K562 (cell line): ENCODE data around the gene SLC25A2. TPM values are rescaled to one million over a fixed set of nuclear protein-coding genes. Genes with fewer than 3 reads are reported as not detected.

Experiments used
- ATAC-seq: fragments of 200-7000 bp; cut with Tn5 transposase; 3 replicates; pipeline ENCODE4 v1.9.1; 2020; ENCODE audit warnings: moderate library complexity
- BruUV-seq: library from RNA; stranded (reverse); fragments of 400-500 nt; replicated peaks from 2 replicates; lab custom pipeline; 2021; lab: Mats Ljungman, UMichigan
- CTCF ChIA-PET: fragments of 300-600 bp; formaldehyde crosslinking; extraction: SDS; loops from one replicate; lab custom pipeline; 2021; ENCODE audit warnings: low intra/inter-chr PET ratio; lab: Yijun Ruan, JAX
- POLR2A ChIA-PET: fragments of 300-600, 350-650 bp; sonication (Branson Sonifier 250); formaldehyde crosslinking; extraction: SDS; loops from one replicate; lab custom pipeline; 2021; ENCODE audit warnings: antibody characterized with exemption, inconsistent platforms; lab: Yijun Ruan, JAX
- DNase-seq, 4 experiments: peaks; one replicate each; pipeline versions ENCODE4 v3.0.0 to v3.0.0-alpha.2; 2011 to 2018; ENCODE audit warnings: low spot score in 3 of 4, mixed read lengths in 3 of 4; ENCODE audit errors: extremely low read depth in 1 of 4
- FAIRE-seq: peaks from 2 replicates; lab custom pipeline; 2011; peaks lifted over from hg19 to GRCh38; lab: Jason Lieb, UNC
- H2AFZ ChIP-seq: 2 replicates; pipeline ENCODE4 v1.6.0; 2011; ENCODE audit warnings: low read depth, low read length, control low read depth, inconsistent platforms
- H3K27ac ChIP-seq: fragments of 200-600 bp; 3 replicates; pipeline ENCODE4 v1.8.0; 2011; ENCODE audit warnings: low read depth, mild to moderate bottlenecking, control low read depth, inconsistent platforms, low read length, moderate library complexity, mixed read lengths; ENCODE audit errors: extremely low read depth
- H3K27me3 ChIP-seq, 2 experiments: fragments of 300-600 bp in 1 of 2; 2 replicates in 1 of 2; 3 replicates in 1 of 2; pipeline versions ENCODE4 v1.6.0 to v1.8.0; 2011; ENCODE audit warnings: inconsistent platforms in 2 of 2, low read length in 2 of 2, mild to moderate bottlenecking in 1 of 2, mixed read lengths in 1 of 2, moderate library complexity in 1 of 2; ENCODE audit not compliant: control insufficient read depth in 2 of 2, insufficient read depth in 2 of 2
- H3K36me3 ChIP-seq: fragments of 300-600 bp; 3 replicates; pipeline ENCODE4 v1.8.0; 2011; ENCODE audit warnings: mild to moderate bottlenecking, low read length, inconsistent platforms; ENCODE audit not compliant: control insufficient read depth, insufficient read depth
- H3K4me1 ChIP-seq, 2 experiments: fragments of 200-600 bp in 1 of 2; replicated peaks in 1 of 2; 2 replicates in 1 of 2; 3 replicates in 1 of 2; pipeline versions ENCODE4 v1.5.1 to v1.8.0; 2011; ENCODE audit warnings: inconsistent platforms in 2 of 2, low read length in 2 of 2, mild to moderate bottlenecking in 1 of 2, mixed read lengths in 1 of 2, moderate library complexity in 1 of 2; ENCODE audit not compliant: control insufficient read depth in 2 of 2, insufficient read depth in 2 of 2
- H3K4me2 ChIP-seq: 2 replicates; pipeline ENCODE4 v1.6.1; 2011; ENCODE audit warnings: low read length, control low read depth, inconsistent platforms, mixed read lengths; ENCODE audit not compliant: insufficient read depth
- H3K4me3 ChIP-seq: fragments of 200-600 bp; sonication (generic), shearing (Covaris generic); 2 replicates; pipeline ENCODE4 v1.5.1; 2016; ENCODE audit warnings: control low read depth, inconsistent platforms
- H3K79me2 ChIP-seq: fragments of 200-600 bp; 3 replicates; pipeline ENCODE4 v1.8.0; 2011; ENCODE audit warnings: low read length, inconsistent platforms; ENCODE audit not compliant: control insufficient read depth, insufficient read depth
- H3K9ac ChIP-seq, 2 experiments: 2 replicates each; pipeline versions ENCODE4 v1.6.0 to v1.6.1; 2011; ENCODE audit warnings: low read depth in 2 of 2, low read length in 2 of 2, control low read depth in 1 of 2, inconsistent platforms in 1 of 2, mild to moderate bottlenecking in 1 of 2, mixed read lengths in 1 of 2; ENCODE audit not compliant: insufficient read depth in 1 of 2
- H3K9me1 ChIP-seq: one replicate; pipeline ENCODE4 v1.6.0; 2011; ENCODE audit warnings: inconsistent platforms, mild to moderate bottlenecking, low read length, moderate library complexity; ENCODE audit not compliant: control insufficient read depth, insufficient read depth
- H3K9me3 ChIP-seq: replicated peaks from 2 replicates; pipeline ENCODE4 v1.5.1; 2011; ENCODE audit warnings: low read depth, low read length, inconsistent platforms; ENCODE audit not compliant: control insufficient read depth, insufficient read depth
- H4K20me1 ChIP-seq: replicated peaks from 2 replicates; pipeline ENCODE4 v1.6.1; 2011; ENCODE audit warnings: low read length, inconsistent platforms, mixed read lengths; ENCODE audit not compliant: control insufficient read depth, insufficient read depth
- EP300 ChIP-seq: IDR thresholded peaks from 2 replicates; pipeline ENCODE4 v1.6.1; 2012; ENCODE audit warnings: low read length, improper control_type of control experiment
- ETV6 ChIP-seq, 3 experiments: fragments of 150-350 bp in 1 of 3; sonication (generic) in 1 of 3; formaldehyde crosslinking in 1 of 3; IDR thresholded peaks; 2 replicates each; pipeline versions ENCODE4 v1.6.1 to v1.8.0; 2014 to 2022; ENCODE audit warnings: borderline replicate concordance in 2 of 3, low read depth in 2 of 3, antibody characterized with exemption in 1 of 3, low read length in 1 of 3, mild to moderate bottlenecking in 1 of 3, missing genetic modification reagents in 1 of 3
- FOSL1 ChIP-seq: fragments of 200-800 bp; sonication (Bioruptor generic); conservative IDR thresholded peaks from 2 replicates; pipeline ENCODE4 v1.6.1; 2016; ENCODE audit warnings: missing genetic modification characterization, missing compliant biosample characterization
- GTF2B ChIP-seq: IDR thresholded peaks from 2 replicates; pipeline ENCODE4 v1.6.1; 2011; ENCODE audit not compliant: insufficient read length; ENCODE audit errors: extremely low read depth
- HNRNPH1 ChIP-seq: fragments of 200-400 bp; formaldehyde crosslinking; optimal IDR thresholded peaks from 2 replicates; pipeline ENCODE3; 2017; ENCODE audit warnings: low read depth, mild to moderate bottlenecking, low read length, moderate library complexity
- KLF1 ChIP-seq: fragments of 450-650 bp; IDR thresholded peaks from 2 replicates; pipeline ENCODE4 v1.6.1; 2016; ENCODE audit warnings: missing genetic modification characterization, missing compliant biosample characterization
- MITF ChIP-seq: IDR thresholded peaks from 2 replicates; pipeline ENCODE4 v1.6.1; 2014; ENCODE audit warnings: antibody characterized with exemption
- SNRNP70 ChIP-seq: fragments of 200-400 bp; formaldehyde crosslinking; optimal IDR thresholded peaks from 2 replicates; pipeline ENCODE3; 2017; ENCODE audit warnings: low read depth, low read length
- STAG1 ChIP-seq: sonication (generic); formaldehyde crosslinking; IDR thresholded peaks from 2 replicates; pipeline ENCODE4 v1.5.0; 2020; ENCODE audit warnings: missing genetic modification reagents, borderline replicate concordance
- TEAD2 ChIP-seq: fragments of 450-650 bp; IDR thresholded peaks from 2 replicates; pipeline ENCODE4 v1.6.1; 2016; ENCODE audit warnings: missing genetic modification characterization, control low read depth, missing compliant biosample characterization
- THRAP3 ChIP-seq: fragments of 450-650 bp; IDR thresholded peaks from 2 replicates; pipeline ENCODE4 v1.6.1; 2016; ENCODE audit warnings: mild to moderate bottlenecking, inconsistent platforms, borderline replicate concordance
- ZC3H4 ChIP-seq: sonication (generic); formaldehyde crosslinking; IDR thresholded peaks from 2 replicates; pipeline ENCODE4 v1.9.0; 2021; ENCODE audit warnings: missing genetic modification reagents, borderline replicate concordance
- WGBS: fragments of 100-300 bp; shearing (Covaris generic); methylation state at CpG from one replicate; pipeline ENCODE4 v1.1.6; 2016; ENCODE audit warnings: low coverage, mixed read lengths; ENCODE audit not compliant: insufficient coverage; ENCODE audit errors: missing lambda C conversion rate; 5-methylcytosine and 5-hydroxymethylcytosine counted together
- in situ Hi-C: fragments of 300-500 bp; cut with MboI; formaldehyde crosslinking; loops from 4 replicates; pipeline ENCODE4 v1.15.0; 2018; ENCODE audit warnings: inconsistent platforms, mixed read lengths
- intact Hi-C: fragments of 100-400 bp; cut with micrococcal nuclease; formaldehyde crosslinking; loops from 2 replicates; pipeline ENCODE4 v1.14.2; 2022
- polyA plus RNA-seq, 8 experiments: library from polyadenylated mRNA; depleted of rRNA in 4 of 8; stranded (reverse) in 5 of 8; unstranded in 3 of 8; fragments of >200 nt; fragmentation: Nextera tagmentation in 2 of 8; fragmentation: Illumina TruSeq in 1 of 8; extraction: Ambion mirVana in 2 of 8; extraction: Trizol in 1 of 8; gene quantifications; 2 replicates each; pipeline versions ENCODE4 v1.2.1 to v1.2.3, GENCODE V29; 2011 to 2014; ENCODE audit warnings: inconsistent platforms in 1 of 8, missing spikeins in 1 of 8
- total RNA-seq, 7 experiments: library from RNA; depleted of rRNA in 6 of 7; stranded (reverse); fragments of >200 nt in 6 of 7; fragmentation: Illumina TruSeq in 2 of 7; extraction: Trizol in 2 of 7; gene quantifications; 2 replicates each; pipeline versions ENCODE4 v1.2.1 to v1.2.3, GENCODE V29; 2011 to 2021; ENCODE audit warnings: low replicate concordance in 1 of 7
- TF ChIP-seq, protein P1 (sequence below): fragments of 250-450 bp; sonication (Bioruptor Pico); IDR thresholded peaks from 2 replicates; pipeline ENCODE4 v1.5.0; 2020; ENCODE audit warnings: mild to moderate bottlenecking, borderline replicate concordance
- TF ChIP-seq, protein P2 (sequence below): fragments of 250-450 bp; sonication (Bioruptor Pico); IDR thresholded peaks from 2 replicates; pipeline ENCODE4 v1.8.0; 2022; ENCODE audit warnings: inconsistent platforms

SLC25A2 gene
- total and polyA plus RNA-seq, 9 of the 15 experiments (the other 6 are each of a cell fraction or from before 2014, with no cell fraction given), result 0.09 to 0.11 (median 0.11) TPM; not detected in 6

GRCh38 chr5:141345327-141345726 lies 41.5 kb upstream of the SLC25A2 start (continued):
- no peak for TF ChIP-seq ETV6 (IDR thresholded peaks at IDR 0.05; ENCODE audit: borderline replicate concordance in 1 of 2, low read depth in 2 of 2, low read length in 1 of 2)
- no peak for TF ChIP-seq ETV6 (CRISPR knock-in tag; IDR thresholded peaks at IDR 0.05; ENCODE audit: borderline replicate concordance)
- no peak for TF ChIP-seq STAG1 (CRISPR knock-in tag)
- TF ChIP-seq EP300, result no peak
- TF ChIP-seq, protein P1, sequence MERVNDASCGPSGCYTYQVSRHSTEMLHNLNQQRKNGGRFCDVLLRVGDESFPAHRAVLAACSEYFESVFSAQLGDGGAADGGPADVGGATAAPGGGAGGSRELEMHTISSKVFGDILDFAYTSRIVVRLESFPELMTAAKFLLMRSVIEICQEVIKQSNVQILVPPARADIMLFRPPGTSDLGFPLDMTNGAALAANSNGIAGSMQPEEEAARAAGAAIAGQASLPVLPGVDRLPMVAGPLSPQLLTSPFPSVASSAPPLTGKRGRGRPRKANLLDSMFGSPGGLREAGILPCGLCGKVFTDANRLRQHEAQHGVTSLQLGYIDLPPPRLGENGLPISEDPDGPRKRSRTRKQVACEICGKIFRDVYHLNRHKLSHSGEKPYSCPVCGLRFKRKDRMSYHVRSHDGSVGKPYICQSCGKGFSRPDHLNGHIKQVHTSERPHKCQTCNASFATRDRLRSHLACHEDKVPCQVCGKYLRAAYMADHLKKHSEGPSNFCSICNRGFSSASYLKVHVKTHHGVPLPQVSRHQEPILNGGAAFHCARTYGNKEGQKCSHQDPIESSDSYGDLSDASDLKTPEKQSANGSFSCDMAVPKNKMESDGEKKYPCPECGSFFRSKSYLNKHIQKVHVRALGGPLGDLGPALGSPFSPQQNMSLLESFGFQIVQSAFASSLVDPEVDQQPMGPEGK (CRISPR knock-in tag), result no peak

DNA sequence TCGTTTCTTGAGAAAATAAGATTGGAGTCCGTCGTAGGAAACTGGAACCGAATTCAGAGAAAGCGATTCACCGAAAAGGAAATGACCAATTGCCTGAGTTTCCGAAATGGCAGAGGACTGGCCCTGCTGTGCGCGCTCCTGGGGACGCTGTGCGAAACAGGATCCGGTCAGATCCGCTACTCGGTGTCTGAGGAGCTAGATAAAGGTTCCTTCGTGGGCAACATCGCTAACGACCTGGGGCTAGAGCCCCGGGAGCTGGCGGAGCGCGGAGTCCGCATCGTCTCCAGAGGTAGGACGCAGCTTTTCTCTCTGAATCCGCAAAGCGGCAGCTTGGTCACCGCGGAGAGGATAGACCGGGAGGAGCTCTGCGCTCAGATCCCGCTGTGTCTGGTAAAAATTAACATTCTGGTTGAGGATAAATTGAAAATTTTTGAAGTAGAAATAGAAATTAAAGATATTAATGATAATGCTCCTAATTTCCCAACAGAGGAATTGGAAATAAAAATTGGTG lies 40.2 kb upstream of the SLC25A2 start:
- no peaks in the 10 kb centered on the region for H3K9me1 ChIP-seq
- H4K20me1 ChIP-seq, result no peaks in the 10 kb centered on the region
- no peak overlapping the region for H3K27ac ChIP-seq
- H2AFZ ChIP-seq, result peak overlapping the region; percentile 89
- peaks cover 9 to 22% of the 10 kb centered on the region in 2 experiments for H3K27me3 ChIP-seq
- no peaks in the 10 kb centered on the region for H3K36me3 ChIP-seq
- 23% methylated on average over 30 of the region's 31 CpGs for WGBS
- peaks cover 0 to 7% of the 10 kb centered on the region in 2 experiments; a peak in 2 of 5 replicates for H3K4me1 ChIP-seq
- H3K9ac ChIP-seq, result peak overlapping the region; percentile 37 to 39
- FAIRE-seq (no peak), ATAC-seq (peak; percentile 73), DNase-seq (peak in 1 of 4 experiments; percentile 20)
- intact Hi-C loops, result loop anchor here (5.0 kb wide), 1 partner anchor 168 kb away; no protein-coding TSS in a partner anchor
- ChIA-PET POLR2A (interaction anchor here (1.1 kb wide), 1 partner anchor 220 kb away, joined by 4 read pairs; no protein-coding TSS in a partner anchor), CTCF (interaction anchor here (0.7 to 2.0 kb wide), 3 partner anchors 21 to 214 kb away, joined by 3 to 4 read pairs (median 4); no protein-coding TSS in a partner anchor)
- H3K4me3 ChIP-seq, result peak overlapping the region; percentile 40
- H3K79me2 ChIP-seq, result no peaks in the 10 kb centered on the region
- peak overlapping the region; percentile 72 for H3K4me2 ChIP-seq
- H3K9me3 ChIP-seq, result no peaks in the 10 kb centered on the region
- BruUV-seq, result TSS peak; percentile 42
- in situ Hi-C loops, result no loop called here
- no peak for TF ChIP-seq ZC3H4 (CRISPR knock-in tag)
- TF ChIP-seq, protein P2, sequence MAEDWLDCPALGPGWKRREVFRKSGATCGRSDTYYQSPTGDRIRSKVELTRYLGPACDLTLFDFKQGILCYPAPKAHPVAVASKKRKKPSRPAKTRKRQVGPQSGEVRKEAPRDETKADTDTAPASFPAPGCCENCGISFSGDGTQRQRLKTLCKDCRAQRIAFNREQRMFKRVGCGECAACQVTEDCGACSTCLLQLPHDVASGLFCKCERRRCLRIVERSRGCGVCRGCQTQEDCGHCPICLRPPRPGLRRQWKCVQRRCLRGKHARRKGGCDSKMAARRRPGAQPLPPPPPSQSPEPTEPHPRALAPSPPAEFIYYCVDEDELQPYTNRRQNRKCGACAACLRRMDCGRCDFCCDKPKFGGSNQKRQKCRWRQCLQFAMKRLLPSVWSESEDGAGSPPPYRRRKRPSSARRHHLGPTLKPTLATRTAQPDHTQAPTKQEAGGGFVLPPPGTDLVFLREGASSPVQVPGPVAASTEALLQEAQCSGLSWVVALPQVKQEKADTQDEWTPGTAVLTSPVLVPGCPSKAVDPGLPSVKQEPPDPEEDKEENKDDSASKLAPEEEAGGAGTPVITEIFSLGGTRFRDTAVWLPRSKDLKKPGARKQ, result peak; percentile 88; the same call in 1 of the 2 replicates
- no peak for TF ChIP-seq THRAP3
- no peak for TF ChIP-seq FOSL1
- no peak for TF ChIP-seq KLF1 (tag)
- no peak for TF ChIP-seq GTF2B
- TF ChIP-seq SNRNP70, result no peak
- TF ChIP-seq HNRNPH1, result no peak
- no peak for TF ChIP-seq TEAD2 (tag)
- no peak for TF ChIP-seq MITF
